IMR-90 (cell line): ENCODE measurements around the gene CCDC30. TPM values are rescaled to one million over a fixed set of nuclear protein-coding genes. Genes with fewer than 3 reads are reported as not detected.

Experiments
- ATAC-seq: fragments of 200-7000 bp; cut with Tn5 transposase; 2 replicates; pipeline ENCODE4 v1.9.1; 2020; ENCODE audit warnings: low read depth, mild to moderate bottlenecking, moderate library complexity
- BruUV-seq: library from RNA; stranded (reverse); fragments of 400-500 nt; replicated peaks from 2 replicates; lab custom pipeline; 2021; lab: Mats Ljungman, UMichigan
- CTCF ChIA-PET: fragments of 300-600 bp; formaldehyde crosslinking; extraction: SDS; loops from one replicate; lab custom pipeline; 2021; ENCODE audit warnings: antibody characterized with exemption; lab: Yijun Ruan, JAX
- POLR2A ChIA-PET: fragments of 300-600 bp; sonication (Branson Sonifier 250); formaldehyde crosslinking; loops from one replicate; lab custom pipeline; 2022; ENCODE audit warnings: antibody characterized with exemption; ENCODE audit not compliant: unreplicated experiment; lab: Charles Lee
- DNase-seq: peaks from one replicate; pipeline ENCODE4 v3.0.0; 2013
- H2AFZ ChIP-seq: replicated peaks from 2 replicates; pipeline ENCODE3; 2013; ENCODE audit warnings: low read length, mild to moderate bottlenecking; ENCODE audit not compliant: poor library complexity
- H2AK5ac ChIP-seq: 2 replicates; pipeline ENCODE4 v1.6.1; 2013; ENCODE audit warnings: low read depth, low read length, inconsistent platforms
- H2AK9ac ChIP-seq: replicated peaks from 2 replicates; pipeline ENCODE3; 2013; ENCODE audit warnings: mild to moderate bottlenecking, low read depth, low read length, moderate library complexity; ENCODE audit not compliant: poor library complexity
- H2BK120ac ChIP-seq: 2 replicates; pipeline ENCODE4 v1.6.1; 2013; ENCODE audit warnings: low read depth, low read length, inconsistent platforms
- H2BK15ac ChIP-seq: 3 replicates; pipeline ENCODE4 v1.6.1; 2013; ENCODE audit warnings: low read depth, low read length, inconsistent platforms
- H2BK20ac ChIP-seq: 2 replicates; pipeline ENCODE4 v1.6.1; 2013; ENCODE audit warnings: low read depth, mild to moderate bottlenecking, inconsistent platforms, low read length, moderate library complexity
- H2BK5ac ChIP-seq: 2 replicates; pipeline ENCODE4 v1.6.1; 2013; ENCODE audit warnings: mild to moderate bottlenecking, low read depth, low read length, inconsistent platforms; ENCODE audit not compliant: poor library complexity, severe bottlenecking
- H3K14ac ChIP-seq: replicated peaks from 2 replicates; pipeline ENCODE4 v1.6.1; 2013; ENCODE audit warnings: low read depth, low read length, inconsistent platforms
- H3K18ac ChIP-seq: 2 replicates; pipeline ENCODE4 v1.6.1; 2013; ENCODE audit warnings: low read depth, low read length, control low read depth
- H3K23ac ChIP-seq: 2 replicates; pipeline ENCODE4 v1.6.1; 2013; ENCODE audit warnings: low read depth, low read length, inconsistent platforms
- H3K27ac ChIP-seq: 2 replicates; pipeline ENCODE4 v1.5.1; 2013; ENCODE audit warnings: mild to moderate bottlenecking, control low read depth, low read length; ENCODE audit not compliant: insufficient read depth
- H3K27me3 ChIP-seq: 2 replicates; pipeline ENCODE4 v1.6.1; 2013; ENCODE audit warnings: low read length; ENCODE audit not compliant: control insufficient read depth, insufficient read depth
- H3K36me3 ChIP-seq: 2 replicates; pipeline ENCODE4 v1.6.1; 2013; ENCODE audit warnings: low read length, mixed read lengths; ENCODE audit not compliant: control insufficient read depth, insufficient read depth
- H3K4ac ChIP-seq: 2 replicates; pipeline ENCODE4 v1.6.1; 2013; ENCODE audit warnings: low read depth, low read length, inconsistent platforms
- H3K4me1 ChIP-seq: 2 replicates; pipeline ENCODE4 v1.6.1; 2013; ENCODE audit warnings: low read length, mixed read lengths; ENCODE audit not compliant: control insufficient read depth, insufficient read depth
- H3K4me2 ChIP-seq: 2 replicates; pipeline ENCODE4 v1.6.1; 2013; ENCODE audit warnings: low read depth, mild to moderate bottlenecking, control low read depth, low read length, moderate library complexity
- H3K4me3 ChIP-seq: 2 replicates; pipeline ENCODE4 v1.5.1; 2013; ENCODE audit warnings: low read depth, mild to moderate bottlenecking, control low read depth, low read length, moderate library complexity; ENCODE audit not compliant: insufficient read depth
- H3K56ac ChIP-seq: 2 replicates; pipeline ENCODE4 v1.6.1; 2013; ENCODE audit warnings: low read length, inconsistent platforms; ENCODE audit not compliant: insufficient read depth; ENCODE audit errors: extremely low read depth
- H3K79me1 ChIP-seq, 2 experiments: 2 replicates each; pipeline ENCODE4 v1.6.1; 2013; ENCODE audit warnings: low read length in 2 of 2, inconsistent platforms in 1 of 2, low read depth in 1 of 2
- H3K9ac ChIP-seq: 2 replicates; pipeline ENCODE4 v1.6.1; 2013; ENCODE audit warnings: low read depth, low read length, control low read depth
- H3K9me1 ChIP-seq: 2 replicates; pipeline ENCODE4 v1.6.1; 2013; ENCODE audit warnings: low read length, inconsistent platforms; ENCODE audit not compliant: insufficient read depth
- H3K9me3 ChIP-seq: 2 replicates; pipeline ENCODE4 v1.6.1; 2013; ENCODE audit warnings: low read length; ENCODE audit not compliant: control insufficient read depth, insufficient read depth
- H4K20me1 ChIP-seq: 2 replicates; pipeline ENCODE4 v1.6.1; 2013; ENCODE audit warnings: low read length, inconsistent platforms; ENCODE audit not compliant: insufficient read depth
- H4K5ac ChIP-seq: 2 replicates; pipeline ENCODE4 v1.6.1; 2013; ENCODE audit warnings: mild to moderate bottlenecking, low read depth, low read length, control low read depth
- H4K8ac ChIP-seq, 2 experiments: 2 replicates each; pipeline ENCODE4 v1.6.1; 2013; ENCODE audit warnings: low read depth in 2 of 2, low read length in 2 of 2, control low read depth in 1 of 2, inconsistent platforms in 1 of 2
- H4K91ac ChIP-seq: 2 replicates; pipeline ENCODE4 v1.6.1; 2013; ENCODE audit warnings: low read depth, low read length, inconsistent platforms; ENCODE audit not compliant: insufficient read depth
- BHLHE40 ChIP-seq: fragments of 150-350 bp; IDR thresholded peaks from 2 replicates; pipeline ENCODE4 v1.6.1; 2016; ENCODE audit warnings: mild to moderate bottlenecking, low read depth, low read length
- CEBPB ChIP-seq: IDR thresholded peaks from 2 replicates; pipeline ENCODE4 v1.6.1; 2012; ENCODE audit warnings: low read depth, low read length, improper control_type of control experiment
- FOS ChIP-seq: fragments of 150-350 bp; IDR thresholded peaks from 2 replicates; pipeline ENCODE4 v1.6.1; 2016; ENCODE audit warnings: low read depth, low read length
- MAFK ChIP-seq: IDR thresholded peaks from 2 replicates; pipeline ENCODE4 v1.6.1; 2012; ENCODE audit warnings: low read depth, low read length, improper control_type of control experiment
- MAZ ChIP-seq: IDR thresholded peaks from 2 replicates; pipeline ENCODE4 v1.6.1; 2012; ENCODE audit warnings: low read depth, mild to moderate bottlenecking, low read length, improper control_type of control experiment, moderate library complexity, borderline replicate concordance
- MXI1 ChIP-seq: IDR thresholded peaks from 2 replicates; pipeline ENCODE4 v1.6.1; 2012; ENCODE audit warnings: low read depth, mild to moderate bottlenecking, low read length, moderate library complexity, borderline replicate concordance
- NFE2L2 ChIP-seq: fragments of 150-350 bp; IDR thresholded peaks from 2 replicates; pipeline ENCODE4 v1.6.1; 2016; ENCODE audit warnings: low read depth, mild to moderate bottlenecking, low read length
- POLR2A ChIP-seq: IDR thresholded peaks from 2 replicates; pipeline ENCODE4 v1.6.1; 2012; ENCODE audit warnings: mild to moderate bottlenecking, low read depth, low read length
- RAD21 ChIP-seq: IDR thresholded peaks from 2 replicates; pipeline ENCODE4 v1.6.1; 2012; ENCODE audit warnings: low read length, improper control_type of control experiment
- RCOR1 ChIP-seq: IDR thresholded peaks from 2 replicates; pipeline ENCODE4 v1.6.1; 2012; ENCODE audit warnings: mild to moderate bottlenecking, low read length, improper control_type of control experiment; ENCODE audit not compliant: insufficient replicate concordance
- RFX5 ChIP-seq: IDR thresholded peaks from 2 replicates; pipeline ENCODE4 v1.8.0; 2012; ENCODE audit warnings: low read depth, mild to moderate bottlenecking, low read length, moderate library complexity
- SMC3 ChIP-seq: fragments of 150-350 bp; IDR thresholded peaks from 2 replicates; pipeline ENCODE4 v1.6.1; 2016; ENCODE audit warnings: low read depth, mild to moderate bottlenecking, antibody characterized with exemption, low read length, moderate library complexity
- WGBS, 2 experiments: methylation state at CpG; one replicate each; pipeline versions ENCODE4 v1.1.5 to v1.1.7; 2013; ENCODE audit warnings: missing lambda C conversion rate in 2 of 2; ENCODE audit not compliant: insufficient read length in 1 of 2; ENCODE audit errors: extremely low coverage in 2 of 2; 5-methylcytosine and 5-hydroxymethylcytosine counted together
- dilution Hi-C: fragments of 300-500 bp; cut with HindIII; formaldehyde crosslinking; loops from one replicate; pipeline ENCODE4 v1.14.3; 2018; ENCODE audit warnings: low sequenced_read_pairs; ENCODE audit not compliant: unreplicated experiment
- in situ Hi-C: fragments of 300-500 bp; cut with MboI; formaldehyde crosslinking; loops from 3 replicates; pipeline ENCODE4 v1.14.3; 2019; ENCODE audit warnings: low sequenced_read_pairs, inconsistent platforms, mixed read lengths
- intact Hi-C: fragments of 100-400 bp; cut with micrococcal nuclease; formaldehyde crosslinking; loops from 2 replicates; pipeline ENCODE4 v1.10.0; 2022
- polyA plus RNA-seq, 3 experiments: library from polyadenylated mRNA; depleted of rRNA; stranded (reverse); fragments of >200 nt; gene quantifications; 2 replicates each; pipeline ENCODE4 v1.2.3, GENCODE V29; 2012; ENCODE audit warnings: low replicate concordance in 1 of 3
- total RNA-seq: library from RNA; depleted of rRNA; stranded (reverse); fragments of >200 nt; gene quantifications from 2 replicates; pipeline ENCODE4 v1.2.3, GENCODE V29; 2012
- TF ChIP-seq, protein P1 (sequence below): conservative IDR thresholded peaks from 2 replicates; pipeline ENCODE4 v1.5.1; 2012; ENCODE audit warnings: mild to moderate bottlenecking, low read depth, low read length, improper control_type of control experiment
- TF ChIP-seq, protein P2 (sequence below): fragments of 150-350 bp; IDR thresholded peaks from 2 replicates; pipeline ENCODE4 v1.6.1; 2016; ENCODE audit warnings: low read depth, mild to moderate bottlenecking, low read length, moderate library complexity, borderline replicate concordance
- TF ChIP-seq, protein P3 (sequence below): fragments of 150-350 bp; IDR thresholded peaks from 2 replicates; pipeline ENCODE4 v1.6.1; 2017; ENCODE audit warnings: mild to moderate bottlenecking, antibody characterized with exemption, low read length, low read depth

Gene CCDC30
- total and polyA plus RNA-seq, 2 of the 4 experiments (the other 2 are of a cell fraction): 0.14 to 0.18 TPM

DNA sequence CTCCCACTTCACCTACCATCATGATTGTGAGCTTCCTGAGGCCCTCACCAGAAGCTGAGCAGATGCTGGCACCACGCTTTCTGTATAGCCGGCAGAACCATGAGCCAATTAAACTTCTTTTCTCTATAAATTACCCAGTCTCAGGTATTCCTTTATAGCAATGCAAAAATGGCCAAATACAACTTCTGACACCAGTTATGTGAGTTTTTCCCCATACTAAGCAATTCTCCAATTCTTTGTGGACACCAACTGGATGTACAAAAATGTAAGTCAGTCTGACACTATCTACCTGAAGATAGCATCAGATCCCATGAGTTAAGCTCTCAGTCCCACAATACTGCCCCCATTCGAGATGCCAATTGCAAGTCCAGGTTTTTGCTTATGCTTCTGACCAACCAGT lies 129.7 kb downstream of the CCDC30 start:
- Histone ChIP-seq H3K9ac (no peak overlapping the region), H2AK9ac (no peak overlapping the region), H3K18ac (no peak overlapping the region), H2AK5ac (no peak overlapping the region), H2AFZ (no peak overlapping the region), H3K4me2 (no peak overlapping the region), H2BK20ac (no peak overlapping the region), H3K27ac (no peak overlapping the region), H2BK120ac (no peak overlapping the region), H3K27me3 (no peaks in the 10 kb centered on the region; the same call in 1 of the 2 replicates), H3K4ac (no peak overlapping the region), H3K79me1 (no peaks in the 10 kb centered on the region), H3K4me1 (no peaks in the 10 kb centered on the region), H3K9me3 (no peaks in the 10 kb centered on the region), H2BK5ac (no peak overlapping the region), H3K23ac (no peak overlapping the region), H4K8ac (no peak overlapping the region), H3K36me3 (no peaks in the 10 kb centered on the region), H4K20me1 (no peaks in the 10 kb centered on the region), H2BK15ac (no peak overlapping the region), H4K91ac (no peak overlapping the region), H3K4me3 (no peak overlapping the region), H3K9me1 (no peaks in the 10 kb centered on the region), H4K5ac (no peak overlapping the region), H3K14ac (no peak overlapping the region), H3K56ac (no peak overlapping the region)
- intact Hi-C loops: no loop called here
- CTCF ChIA-PET: no interaction called here
- in situ Hi-C loops: loop anchor here (25.0 kb wide), 1 partner anchor 494 kb away; no protein-coding TSS in a partner anchor
- ATAC-seq (no peak), DNase-seq (no peak)
- WGBS, 2 experiments: 50% methylated on average over 2 of the region's 3 CpGs; no CpG with 5 or more reads in 1 of the 2 experiments
- BruUV-seq: no TSS peak
- POLR2A ChIA-PET: no interaction called here
- TF ChIP-seq, protein P1, sequence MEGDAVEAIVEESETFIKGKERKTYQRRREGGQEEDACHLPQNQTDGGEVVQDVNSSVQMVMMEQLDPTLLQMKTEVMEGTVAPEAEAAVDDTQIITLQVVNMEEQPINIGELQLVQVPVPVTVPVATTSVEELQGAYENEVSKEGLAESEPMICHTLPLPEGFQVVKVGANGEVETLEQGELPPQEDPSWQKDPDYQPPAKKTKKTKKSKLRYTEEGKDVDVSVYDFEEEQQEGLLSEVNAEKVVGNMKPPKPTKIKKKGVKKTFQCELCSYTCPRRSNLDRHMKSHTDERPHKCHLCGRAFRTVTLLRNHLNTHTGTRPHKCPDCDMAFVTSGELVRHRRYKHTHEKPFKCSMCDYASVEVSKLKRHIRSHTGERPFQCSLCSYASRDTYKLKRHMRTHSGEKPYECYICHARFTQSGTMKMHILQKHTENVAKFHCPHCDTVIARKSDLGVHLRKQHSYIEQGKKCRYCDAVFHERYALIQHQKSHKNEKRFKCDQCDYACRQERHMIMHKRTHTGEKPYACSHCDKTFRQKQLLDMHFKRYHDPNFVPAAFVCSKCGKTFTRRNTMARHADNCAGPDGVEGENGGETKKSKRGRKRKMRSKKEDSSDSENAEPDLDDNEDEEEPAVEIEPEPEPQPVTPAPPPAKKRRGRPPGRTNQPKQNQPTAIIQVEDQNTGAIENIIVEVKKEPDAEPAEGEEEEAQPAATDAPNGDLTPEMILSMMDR: no peak
- TF ChIP-seq MAFK (no peak), RCOR1 (no peak), MXI1 (no peak), BHLHE40 (no peak), CEBPB (no peak), RFX5 (no peak), FOS (no peak), MAZ (no peak), NFE2L2 (no peak), SMC3 (no peak), POLR2A (no peak), RAD21 (no peak)
- TF ChIP-seq, protein P2, sequence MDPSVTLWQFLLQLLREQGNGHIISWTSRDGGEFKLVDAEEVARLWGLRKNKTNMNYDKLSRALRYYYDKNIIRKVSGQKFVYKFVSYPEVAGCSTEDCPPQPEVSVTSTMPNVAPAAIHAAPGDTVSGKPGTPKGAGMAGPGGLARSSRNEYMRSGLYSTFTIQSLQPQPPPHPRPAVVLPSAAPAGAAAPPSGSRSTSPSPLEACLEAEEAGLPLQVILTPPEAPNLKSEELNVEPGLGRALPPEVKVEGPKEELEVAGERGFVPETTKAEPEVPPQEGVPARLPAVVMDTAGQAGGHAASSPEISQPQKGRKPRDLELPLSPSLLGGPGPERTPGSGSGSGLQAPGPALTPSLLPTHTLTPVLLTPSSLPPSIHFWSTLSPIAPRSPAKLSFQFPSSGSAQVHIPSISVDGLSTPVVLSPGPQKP: no peak
- TF ChIP-seq, protein P3, sequence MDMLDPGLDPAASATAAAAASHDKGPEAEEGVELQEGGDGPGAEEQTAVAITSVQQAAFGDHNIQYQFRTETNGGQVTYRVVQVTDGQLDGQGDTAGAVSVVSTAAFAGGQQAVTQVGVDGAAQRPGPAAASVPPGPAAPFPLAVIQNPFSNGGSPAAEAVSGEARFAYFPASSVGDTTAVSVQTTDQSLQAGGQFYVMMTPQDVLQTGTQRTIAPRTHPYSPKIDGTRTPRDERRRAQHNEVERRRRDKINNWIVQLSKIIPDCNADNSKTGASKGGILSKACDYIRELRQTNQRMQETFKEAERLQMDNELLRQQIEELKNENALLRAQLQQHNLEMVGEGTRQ: no peak
- dilution Hi-C loops: no loop called here
